Caco-2 (cell line): ENCODE measurements around the gene ATP6V1C2. TPM values are rescaled to one million over a fixed set of nuclear protein-coding genes. Genes with fewer than 3 reads are reported as not detected.

Experiments
- BruUV-seq: library from RNA; stranded (reverse); fragments of 400-500 nt; replicated peaks from 2 replicates; lab custom pipeline; 2021; lab: Mats Ljungman, UMichigan
- CTCF ChIA-PET: fragments of 300-600 bp; sonication (Branson Sonifier 250); formaldehyde crosslinking; loops from one replicate; lab custom pipeline; 2022; ENCODE audit warnings: antibody characterized with exemption; lab: Charles Lee
- POLR2A ChIA-PET: fragments of 300-600 bp; sonication (Branson Sonifier 250); formaldehyde crosslinking; loops from one replicate; lab custom pipeline; 2022; ENCODE audit warnings: antibody characterized with exemption; lab: Charles Lee
- DNase-seq, 2 experiments: peaks; one replicate each; pipeline versions ENCODE4 v3.0.0 to v3.0.0-alpha.2; 2020 to 2022
- H3K27me3 ChIP-seq: replicated peaks from 2 replicates; pipeline ENCODE4 v1.6.0; 2011; ENCODE audit warnings: low read length; ENCODE audit not compliant: control insufficient read depth, insufficient read depth
- H3K36me3 ChIP-seq: 2 replicates; pipeline ENCODE4 v1.5.1; 2011; ENCODE audit warnings: low read length; ENCODE audit not compliant: control insufficient read depth, insufficient read depth
- H3K4me1 ChIP-seq: fragments of 250-450 bp; sonication (Bioruptor Pico); 2 replicates; pipeline ENCODE4 v1.5.1; 2020; ENCODE audit warnings: mild to moderate bottlenecking
- H3K4me3 ChIP-seq: 2 replicates; pipeline ENCODE4 v1.5.1; 2011; ENCODE audit warnings: low read depth, mild to moderate bottlenecking, control low read depth, low read length
- H3K9me3 ChIP-seq: fragments of 250-450 bp; sonication (Bioruptor Pico); 2 replicates; pipeline ENCODE4 v1.5.1; 2020; ENCODE audit warnings: mild to moderate bottlenecking, moderate library complexity
- H3K27ac Mint-ChIP-seq: one replicate; pipeline ENCODE4 v1.8.0; 2022; ENCODE audit warnings: mixed read lengths; ENCODE audit not compliant: unreplicated experiment
- H3K27me3 Mint-ChIP-seq: one replicate; pipeline ENCODE4 v1.8.0; 2022; ENCODE audit warnings: mixed read lengths; ENCODE audit not compliant: insufficient read depth, unreplicated experiment
- H3K36me3 Mint-ChIP-seq: one replicate; pipeline ENCODE4 v1.8.0; 2022; ENCODE audit warnings: mild to moderate bottlenecking, mixed read lengths; ENCODE audit not compliant: insufficient read depth, unreplicated experiment
- H3K4me1 Mint-ChIP-seq: one replicate; pipeline ENCODE4 v1.8.0; 2022; ENCODE audit warnings: low read depth, mixed read lengths; ENCODE audit not compliant: unreplicated experiment
- H3K4me3 Mint-ChIP-seq: one replicate; pipeline ENCODE4 v1.8.0; 2022; ENCODE audit warnings: mild to moderate bottlenecking, moderate library complexity, mixed read lengths; ENCODE audit not compliant: unreplicated experiment
- H3K9me3 Mint-ChIP-seq: one replicate; pipeline ENCODE4 v1.8.0; 2022; ENCODE audit warnings: mixed read lengths; ENCODE audit not compliant: unreplicated experiment
- intact Hi-C: fragments of 100-400 bp; cut with micrococcal nuclease; formaldehyde crosslinking; loops from one replicate; pipeline ENCODE4 v1.10.0; 2022; ENCODE audit not compliant: unreplicated experiment
- total RNA-seq: library from RNA; stranded (reverse); gene quantifications from 2 replicates; pipeline ENCODE4 v1.2.3, GENCODE V29; 2022
- TF ChIP-seq, protein P1 (sequence below), 2 experiments: fragments of 200-600 bp in 1 of 2; IDR thresholded peaks; 1 replicate in 1 of 2; 2 replicates in 1 of 2; pipeline versions ENCODE4 v1.5.1 to v1.8.0; 2011 to 2022; ENCODE audit warnings: antibody characterized with exemption in 1 of 2, control low read depth in 1 of 2, inconsistent platforms in 1 of 2, low read depth in 1 of 2, low read length in 1 of 2, mild to moderate bottlenecking in 1 of 2, moderate library complexity in 1 of 2; ENCODE audit not compliant: insufficient read depth in 1 of 2, severe bottlenecking in 1 of 2, unreplicated experiment in 1 of 2

The ATP6V1C2 gene
- total RNA-seq, 1 experiment from 2014 or later, result 4.2 TPM

DNA sequence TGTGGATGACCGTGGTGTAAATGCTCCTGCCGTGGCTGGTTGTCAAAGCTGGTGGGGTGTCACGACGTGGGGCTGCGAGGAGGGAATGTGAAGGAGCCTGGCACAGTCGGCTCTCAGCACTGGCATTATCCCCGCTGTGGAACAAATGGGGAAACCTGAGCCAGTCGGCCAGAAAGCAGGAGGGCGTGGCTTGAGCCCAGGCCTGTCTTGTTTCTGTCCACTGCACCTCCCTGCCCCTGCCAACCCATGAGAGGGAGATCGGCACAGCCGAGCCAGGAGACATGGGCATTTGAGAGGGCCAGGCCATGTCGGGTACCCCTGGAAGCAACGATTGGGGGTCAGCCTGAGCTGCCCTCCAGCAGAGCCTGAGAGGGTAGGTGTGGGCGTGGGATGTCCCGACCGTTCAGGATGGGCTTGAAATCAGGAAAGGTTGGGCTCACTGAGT lies 46.7 kb downstream of the ATP6V1C2 start:
- no TSS peak for BruUV-seq
- H3K27ac Mint-ChIP-seq, result no peak overlapping the region
- H3K4me1 Mint-ChIP-seq, result peaks cover 13% of the 10 kb centered on the region
- Histone ChIP-seq H3K9me3 (no peaks in the 10 kb centered on the region), H3K4me1 (peaks cover 21% of the 10 kb centered on the region), H3K36me3 (no peaks in the 10 kb centered on the region), H3K27me3 (no peaks in the 10 kb centered on the region), H3K4me3 (no peak overlapping the region)
- TF ChIP-seq, protein P1, sequence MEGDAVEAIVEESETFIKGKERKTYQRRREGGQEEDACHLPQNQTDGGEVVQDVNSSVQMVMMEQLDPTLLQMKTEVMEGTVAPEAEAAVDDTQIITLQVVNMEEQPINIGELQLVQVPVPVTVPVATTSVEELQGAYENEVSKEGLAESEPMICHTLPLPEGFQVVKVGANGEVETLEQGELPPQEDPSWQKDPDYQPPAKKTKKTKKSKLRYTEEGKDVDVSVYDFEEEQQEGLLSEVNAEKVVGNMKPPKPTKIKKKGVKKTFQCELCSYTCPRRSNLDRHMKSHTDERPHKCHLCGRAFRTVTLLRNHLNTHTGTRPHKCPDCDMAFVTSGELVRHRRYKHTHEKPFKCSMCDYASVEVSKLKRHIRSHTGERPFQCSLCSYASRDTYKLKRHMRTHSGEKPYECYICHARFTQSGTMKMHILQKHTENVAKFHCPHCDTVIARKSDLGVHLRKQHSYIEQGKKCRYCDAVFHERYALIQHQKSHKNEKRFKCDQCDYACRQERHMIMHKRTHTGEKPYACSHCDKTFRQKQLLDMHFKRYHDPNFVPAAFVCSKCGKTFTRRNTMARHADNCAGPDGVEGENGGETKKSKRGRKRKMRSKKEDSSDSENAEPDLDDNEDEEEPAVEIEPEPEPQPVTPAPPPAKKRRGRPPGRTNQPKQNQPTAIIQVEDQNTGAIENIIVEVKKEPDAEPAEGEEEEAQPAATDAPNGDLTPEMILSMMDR (IDR thresholded peaks at IDR 0.05; ENCODE audit: insufficient read depth in 1 of 2, low read depth in 1 of 2, low read length in 1 of 2, severe bottlenecking in 1 of 2, unreplicated experiment in 1 of 2), result no peak
- H3K9me3 Mint-ChIP-seq, result no peaks in the 10 kb centered on the region
- no peak overlapping the region for H3K4me3 Mint-ChIP-seq
- POLR2A ChIA-PET, result no interaction called here
- CTCF ChIA-PET, result no interaction called here
- no peaks in the 10 kb centered on the region for H3K36me3 Mint-ChIP-seq
- intact Hi-C loops, result no loop called here
- no peak for DNase-seq
- no peaks in the 10 kb centered on the region for H3K27me3 Mint-ChIP-seq

DNA sequence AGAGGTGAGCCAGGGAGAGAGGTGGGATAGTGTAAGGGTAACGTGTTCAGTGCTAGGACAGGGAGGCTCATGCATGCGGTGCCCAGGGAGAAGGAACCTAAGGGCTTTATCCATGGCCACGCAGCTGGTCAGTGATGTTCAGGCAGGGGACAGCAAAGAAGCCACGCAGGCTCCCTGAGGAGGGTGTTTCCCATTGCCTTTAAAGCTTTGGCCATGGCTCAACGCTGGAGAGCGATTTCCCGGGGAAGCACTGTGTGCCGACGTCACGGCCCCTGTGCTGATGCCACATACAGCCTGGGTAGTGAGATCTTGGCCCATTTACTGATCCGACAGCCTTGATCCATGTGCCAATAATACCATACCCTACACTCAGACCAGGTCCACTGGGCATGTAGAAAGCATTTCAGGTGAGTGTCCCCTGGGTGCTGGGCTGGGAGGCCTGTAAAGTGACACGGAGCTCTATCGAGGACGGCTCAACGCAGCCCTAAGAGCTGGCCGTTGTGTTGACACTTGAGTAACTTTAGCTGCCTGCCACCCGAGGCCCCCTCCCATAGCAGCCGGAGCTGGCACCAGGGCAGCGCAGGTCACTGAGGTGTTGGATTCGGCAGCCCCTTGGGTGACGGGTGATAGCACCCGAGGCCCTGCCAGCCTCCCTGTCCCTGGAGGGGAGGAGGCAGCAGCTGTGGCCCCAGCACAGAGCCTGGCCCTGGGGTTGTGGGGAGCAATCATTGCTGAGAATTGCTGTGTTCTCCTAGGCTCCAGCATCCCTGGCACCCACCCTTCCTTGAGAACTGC lies 49.7 kb downstream of the ATP6V1C2 start:
- no peak overlapping the region for H3K27ac Mint-ChIP-seq
- peaks cover 8% of the 10 kb centered on the region for H3K36me3 Mint-ChIP-seq
- H3K27me3 Mint-ChIP-seq, result no peaks in the 10 kb centered on the region
- Histone ChIP-seq H3K27me3 (no peaks in the 10 kb centered on the region), H3K36me3 (no peaks in the 10 kb centered on the region), H3K4me1 (peaks cover 11% of the 10 kb centered on the region), H3K4me3 (no peak overlapping the region), H3K9me3 (no peaks in the 10 kb centered on the region)
- DNase-seq, result no peak
- TF ChIP-seq, protein P1 (IDR thresholded peaks at IDR 0.05; ENCODE audit: insufficient read depth in 1 of 2, low read depth in 1 of 2, low read length in 1 of 2, severe bottlenecking in 1 of 2, unreplicated experiment in 1 of 2), result no peak
- H3K9me3 Mint-ChIP-seq, result no peaks in the 10 kb centered on the region
- H3K4me3 Mint-ChIP-seq, result no peak overlapping the region
- BruUV-seq, result no TSS peak
- ChIA-PET POLR2A (no interaction called here), CTCF (no interaction called here)
- H3K4me1 Mint-ChIP-seq, result peaks cover 5% of the 10 kb centered on the region
- intact Hi-C loops, result no loop called here

DNA sequence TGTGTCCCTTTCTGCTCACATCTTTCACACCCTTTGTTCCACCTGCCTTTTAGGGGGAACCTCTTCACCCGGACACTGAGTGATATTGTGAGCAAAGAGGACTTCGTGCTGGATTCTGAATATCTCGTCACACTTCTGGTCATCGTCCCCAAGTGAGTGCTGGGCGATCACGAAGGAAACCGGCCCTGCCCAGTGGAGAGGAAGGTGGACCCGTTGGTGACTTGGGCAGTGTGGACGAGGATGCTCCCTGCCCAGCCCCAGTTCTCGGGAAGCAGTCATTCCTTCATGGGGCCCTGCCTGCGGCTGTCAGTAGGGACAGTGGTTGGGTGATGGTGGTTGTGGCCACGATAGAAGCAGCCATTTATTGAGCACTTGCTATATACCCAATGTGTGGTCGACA lies 50.4 kb downstream of the ATP6V1C2 start:
- H3K27ac Mint-ChIP-seq, result no peak overlapping the region
- peaks cover 11% of the 10 kb centered on the region; the same call in 1 of the 2 replicates for H3K4me1 ChIP-seq
- BruUV-seq, result no TSS peak
- H3K9me3 ChIP-seq, result no peaks in the 10 kb centered on the region
- H3K36me3 ChIP-seq, result no peaks in the 10 kb centered on the region
- H3K36me3 Mint-ChIP-seq, result peaks cover 9% of the 10 kb centered on the region
- TF ChIP-seq, protein P1 (IDR thresholded peaks at IDR 0.05; ENCODE audit: insufficient read depth in 1 of 2, low read depth in 1 of 2, low read length in 1 of 2, severe bottlenecking in 1 of 2, unreplicated experiment in 1 of 2), result no peak
- peaks cover 5% of the 10 kb centered on the region for H3K4me1 Mint-ChIP-seq
- intact Hi-C loops, result no loop called here
- H3K4me3 ChIP-seq, result no peak overlapping the region
- DNase-seq, result no peak
- H3K27me3 ChIP-seq, result no peaks in the 10 kb centered on the region
- ChIA-PET POLR2A (no interaction called here), CTCF (no interaction called here)
- no peaks in the 10 kb centered on the region for H3K27me3 Mint-ChIP-seq
- no peak overlapping the region for H3K4me3 Mint-ChIP-seq
- no peaks in the 10 kb centered on the region for H3K9me3 Mint-ChIP-seq
